Measurements from ENCODE around the gene ZFAND2B. TPM values are rescaled to one million over a fixed set of nuclear protein-coding genes. Genes with fewer than 3 reads are reported as not detected.

ZFAND2B gene
- polyA plus RNA-seq, 1 donor from 2014 or later, result 73.6 TPM

GRCh38 chr2:219216535-219216915 is 9.9 kb downstream of the ZFAND2B start:
- H2AFZ ChIP-seq (ENCODE audit: low read depth, low read length), result no peak overlapping the region
- H3K27ac ChIP-seq (ENCODE audit: low read length), result no peak overlapping the region

GRCh38 chr2:219218217-219218731 is 11.7 kb downstream of the ZFAND2B start:
- no peaks in the 10 kb centered on the region for H3K27me3 ChIP-seq (ENCODE audit: insufficient read depth, low read depth, low read length)
- H3K4me3 ChIP-seq (ENCODE audit: low read length), result peak overlapping the region; percentile 79
- no peaks in the 10 kb centered on the region for H3K9me2 ChIP-seq (ENCODE audit: insufficient read depth, low read length)
- no peaks in the 10 kb centered on the region for H4K20me1 ChIP-seq (ENCODE audit: insufficient read depth)
- H3K79me2 ChIP-seq (replicated peaks; ENCODE audit: insufficient read depth, low read length), result no peaks in the 10 kb centered on the region
- H3K9ac ChIP-seq (ENCODE audit: low read length), result peak overlapping the region; percentile 60
- no peaks in the 10 kb centered on the region for H3K36me3 ChIP-seq (ENCODE audit: insufficient read depth, low read length)
- no peaks in the 10 kb centered on the region for H3K9me3 ChIP-seq (ENCODE audit: low read length)
- H3F3A ChIP-seq (ENCODE audit: insufficient read depth, low read length, poor library complexity, severe bottlenecking), result no peaks in the 10 kb centered on the region
- peak overlapping the region; percentile 59 for H3K4me2 ChIP-seq (ENCODE audit: low read length)
- no peak overlapping the region for H2AFZ ChIP-seq (ENCODE audit: low read depth, low read length)
- no peak overlapping the region for H3K27ac ChIP-seq (ENCODE audit: low read length)
- TF ChIP-seq CTCF (IDR thresholded peaks at IDR 0.05; ENCODE audit: poor library complexity, severe bottlenecking) (no peak), MXI1 (conservative IDR thresholded peaks at IDR 0.05; ENCODE audit: poor library complexity, severe bottlenecking) (no peak), RAD21 (conservative IDR thresholded peaks at IDR 0.05) (no peak), SMC3 (conservative IDR thresholded peaks at IDR 0.05; ENCODE audit: poor library complexity) (no peak), TAF1 (IDR thresholded peaks at IDR 0.05; ENCODE audit: low read depth) (no peak), POLR2AphosphoS5 (IDR thresholded peaks at IDR 0.05) (no peak), REST (IDR thresholded peaks at IDR 0.05; ENCODE audit: borderline replicate concordance) (no peak)

More at GRCh38 chr2:219216535-219216915, 9.9 kb downstream of the ZFAND2B start:
- no peaks in the 10 kb centered on the region for H4K20me1 ChIP-seq (ENCODE audit: insufficient read depth)
- TF ChIP-seq RAD21 (conservative IDR thresholded peaks at IDR 0.05), result no peak
- TF ChIP-seq SMC3 (conservative IDR thresholded peaks at IDR 0.05; ENCODE audit: poor library complexity), result no peak
- no peak for TF ChIP-seq TAF1 (IDR thresholded peaks at IDR 0.05; ENCODE audit: low read depth)
- TF ChIP-seq POLR2AphosphoS5 (IDR thresholded peaks at IDR 0.05), result no peak
- no peak for TF ChIP-seq REST (IDR thresholded peaks at IDR 0.05; ENCODE audit: borderline replicate concordance)
- no peak for TF ChIP-seq EZH2 (IDR thresholded peaks at IDR 0.05; ENCODE audit: borderline replicate concordance, insufficient read depth, low read length, poor library complexity, severe bottlenecking)
- no peak for TF ChIP-seq EP300 (conservative IDR thresholded peaks at IDR 0.05; ENCODE audit: poor library complexity, severe bottlenecking)
- TF ChIP-seq MXI1 (conservative IDR thresholded peaks at IDR 0.05; ENCODE audit: poor library complexity, severe bottlenecking), result no peak
- no peak for TF ChIP-seq CTCF (IDR thresholded peaks at IDR 0.05; ENCODE audit: poor library complexity, severe bottlenecking)
- H3K4me3 ChIP-seq (ENCODE audit: low read length), result no peak overlapping the region
- H3K4me2 ChIP-seq (ENCODE audit: low read length), result no peak overlapping the region
- H3K9me3 ChIP-seq (ENCODE audit: low read length), result no peaks in the 10 kb centered on the region
- no peaks in the 10 kb centered on the region for H3K27me3 ChIP-seq (ENCODE audit: insufficient read depth, low read depth, low read length)
- no peaks in the 10 kb centered on the region for H3K36me3 ChIP-seq (ENCODE audit: insufficient read depth, low read length)
- no peaks in the 10 kb centered on the region for H3F3A ChIP-seq (ENCODE audit: insufficient read depth, low read length, poor library complexity, severe bottlenecking)
- H3K9ac ChIP-seq (ENCODE audit: low read length), result no peak overlapping the region
- no peaks in the 10 kb centered on the region for H3K9me2 ChIP-seq (ENCODE audit: insufficient read depth, low read length)
- H3K79me2 ChIP-seq (replicated peaks; ENCODE audit: insufficient read depth, low read length), result no peaks in the 10 kb centered on the region
